Measurements from ENCODE around the gene PLBD1. TPM values are rescaled to one million over a fixed set of nuclear protein-coding genes. Genes with fewer than 3 reads are reported as not detected.

The PLBD1 gene
- total RNA-seq, result 10 to 100 TPM; 17.8 to 69.2 (median 36.5) TPM

GRCh38 chr12:14567351-14568162, at the start of gene PLBD1:
Gene PLBD1, minus strand, starts transcription at chr12:14567883. Its CDS starts 187 bp downstream, at chr12:14567696.
- Histone ChIP-seq H3K4me1 (peaks cover 0 to 17% (median 4%) of the 10 kb centered on the region in 4 donors), H3K27ac (peak within 1 kb of the TSS; percentile 79 to 89 (median 86)), H3K36me3 (no peaks in the 10 kb centered on the region), H3K27me3 (no peaks in the 10 kb centered on the region), H3K4me3 (peak within 1 kb of the TSS; percentile 51 to 62 (median 57)), H3K9me3 (no peaks in the 10 kb centered on the region)
- ATAC-seq (ENCODE audit: low FRiP score in 2 of 2) (peak; percentile 86 to 93), DNase-seq (peak; percentile 81 to 93)
- TF ChIP-seq CTCF (IDR thresholded peaks at IDR 0.05) (no peak), POLR2A (IDR thresholded peaks at IDR 0.05) (peak in 2 of 4 donors; percentile 72 to 79), POLR2AphosphoS5 (IDR thresholded peaks at IDR 0.05) (peak in 1 of 2 donors; percentile 6)
- 18 to 22% methylated on average over 24 to 35 of the region's 76 CpGs for WGBS, 2 donors

- ATAC-seq (ENCODE audit: low FRiP score in 2 of 2) (peak in 1 of 2 donors; percentile 67), DNase-seq (no peak)
- Histone ChIP-seq H3K27ac (peak overlapping the region in 1 of 4 donors; percentile 3), H3K4me3 (no peak overlapping the region), H3K4me1 (peaks cover 0 to 11% (median 5%) of the 10 kb centered on the region in 4 donors), H3K9me3 (peaks cover 0 to 14% (median 8%) of the 10 kb centered on the region in 4 donors), H3K36me3 (no peaks in the 10 kb centered on the region), H3K27me3 (no peaks in the 10 kb centered on the region)
- TF ChIP-seq EP300 (IDR thresholded peaks at IDR 0.05) (no peak), CTCF (IDR thresholded peaks at IDR 0.05) (no peak), POLR2AphosphoS5 (IDR thresholded peaks at IDR 0.05) (no peak), POLR2A (IDR thresholded peaks at IDR 0.05) (no peak)
- 43 to 44% methylated on average over 3 of the region's 3 CpGs for WGBS, 2 donors
These were observed 47.0 kb upstream of the PLBD1 start for GRCh38 chr12:14614704-14615121.

- TF ChIP-seq EP300 (IDR thresholded peaks at IDR 0.05), result no peak
- TF ChIP-seq POLR2AphosphoS5 (IDR thresholded peaks at IDR 0.05), result no peak
- no peak for TF ChIP-seq CTCF (IDR thresholded peaks at IDR 0.05)
- TF ChIP-seq POLR2A (IDR thresholded peaks at IDR 0.05), result no peak
These were observed 46.0 kb upstream of the PLBD1 start for GRCh38 chr12:14613718-14614117.

GRCh38 chr12:14612898-14613445, 45.3 kb upstream of the PLBD1 start:
- no peak overlapping the region for H3K27ac ChIP-seq
- peaks cover 0 to 15% (median 8%) of the 10 kb centered on the region in 4 donors for H3K9me3 ChIP-seq
- peaks cover 0 to 6% (median 5%) of the 10 kb centered on the region in 4 donors for H3K4me1 ChIP-seq
- DNase-seq (no peak), ATAC-seq (ENCODE audit: low FRiP score in 2 of 2) (no peak)
- H3K27me3 ChIP-seq, result no peaks in the 10 kb centered on the region
- no peaks in the 10 kb centered on the region for H3K36me3 ChIP-seq
- 57 to 62% methylated on average over 3 of the region's 3 CpGs for WGBS, 2 donors
- TF ChIP-seq POLR2A (IDR thresholded peaks at IDR 0.05), result no peak
- TF ChIP-seq CTCF (IDR thresholded peaks at IDR 0.05), result no peak
- no peak for TF ChIP-seq POLR2AphosphoS5 (IDR thresholded peaks at IDR 0.05)
- TF ChIP-seq EP300 (IDR thresholded peaks at IDR 0.05), result no peak
- H3K4me3 ChIP-seq, result no peak overlapping the region

More at GRCh38 chr12:14613718-14614117, 46.0 kb upstream of the PLBD1 start:
- ATAC-seq (ENCODE audit: low FRiP score in 2 of 2), result peak in 1 of 2 donors; percentile 63
- Histone ChIP-seq H3K4me1 (peaks cover 0 to 6% (median 5%) of the 10 kb centered on the region in 4 donors), H3K27me3 (no peaks in the 10 kb centered on the region), H3K4me3 (no peak overlapping the region), H3K9me3 (peaks cover 0 to 14% (median 8%) of the 10 kb centered on the region in 4 donors), H3K36me3 (no peaks in the 10 kb centered on the region), H3K27ac (no peak overlapping the region)
- 68 to 100% methylated on average over 1 of the region's 1 CpG for WGBS, 2 donors
- no peak for DNase-seq

All from upper lobe of left lung (tissue), 6 donors.